Measurements from ENCODE around the gene HM13.
"Not testable (repeated sequence)": the region's sequence is repeated elsewhere in the genome, so short reads cannot be mapped to it uniquely, and the experiment has no call there.

The HM13 gene

DNA sequence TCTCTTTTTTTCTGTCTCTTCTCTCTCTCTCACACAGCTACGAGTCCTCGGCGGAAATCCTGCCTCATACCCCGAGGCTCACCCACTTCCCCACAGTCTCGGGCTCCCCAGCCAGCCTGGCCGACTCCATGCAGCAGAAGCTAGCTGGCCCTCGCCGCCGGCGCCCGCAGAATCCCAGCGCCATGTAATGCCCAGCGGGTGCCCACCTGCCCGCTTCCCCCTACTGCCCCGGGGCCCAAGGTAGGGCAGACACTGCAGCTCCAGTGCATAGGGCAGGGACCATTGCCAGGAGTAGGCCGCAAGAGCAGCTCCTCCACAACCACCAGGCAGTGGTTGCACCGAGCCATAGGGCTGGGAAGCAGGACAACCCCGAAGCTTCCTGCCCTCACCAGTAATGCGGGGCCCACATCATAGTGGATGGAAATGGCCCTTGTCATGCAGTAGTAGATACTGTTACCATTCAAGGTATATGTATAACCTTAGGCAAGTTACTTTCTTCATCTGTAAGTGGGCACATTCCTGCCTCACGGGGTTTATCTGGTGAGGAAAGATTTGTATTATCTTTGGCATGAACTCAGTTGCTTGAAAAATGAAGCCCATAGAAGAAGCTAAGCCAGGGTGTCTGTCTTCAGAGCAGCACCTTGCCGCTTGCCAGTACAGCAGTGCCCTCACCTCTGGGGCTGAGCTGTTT is 53.9 kb downstream of the HM13 start:
- DNase-seq, result no peak

DNA sequence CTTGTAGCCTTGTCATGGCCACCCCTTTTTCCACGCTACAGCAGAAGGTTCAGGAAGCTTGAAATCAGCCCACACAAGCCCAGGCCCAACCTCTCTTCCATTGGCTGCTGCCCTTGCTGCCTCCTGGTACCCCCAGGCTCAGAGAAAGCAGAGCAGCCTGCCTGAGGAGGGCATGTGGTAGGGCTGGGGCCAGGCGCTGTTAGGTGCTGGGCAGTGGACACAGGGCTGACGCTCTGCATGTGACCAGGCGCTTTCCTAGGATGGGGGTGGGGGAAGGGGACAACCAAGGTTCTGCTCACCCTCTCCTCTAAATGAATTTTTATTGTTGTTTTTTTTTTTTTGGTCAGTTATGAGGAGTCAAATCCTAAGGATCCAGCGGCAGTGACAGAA is 54.5 kb downstream of the HM13 start:
- no peak for DNase-seq

DNA sequence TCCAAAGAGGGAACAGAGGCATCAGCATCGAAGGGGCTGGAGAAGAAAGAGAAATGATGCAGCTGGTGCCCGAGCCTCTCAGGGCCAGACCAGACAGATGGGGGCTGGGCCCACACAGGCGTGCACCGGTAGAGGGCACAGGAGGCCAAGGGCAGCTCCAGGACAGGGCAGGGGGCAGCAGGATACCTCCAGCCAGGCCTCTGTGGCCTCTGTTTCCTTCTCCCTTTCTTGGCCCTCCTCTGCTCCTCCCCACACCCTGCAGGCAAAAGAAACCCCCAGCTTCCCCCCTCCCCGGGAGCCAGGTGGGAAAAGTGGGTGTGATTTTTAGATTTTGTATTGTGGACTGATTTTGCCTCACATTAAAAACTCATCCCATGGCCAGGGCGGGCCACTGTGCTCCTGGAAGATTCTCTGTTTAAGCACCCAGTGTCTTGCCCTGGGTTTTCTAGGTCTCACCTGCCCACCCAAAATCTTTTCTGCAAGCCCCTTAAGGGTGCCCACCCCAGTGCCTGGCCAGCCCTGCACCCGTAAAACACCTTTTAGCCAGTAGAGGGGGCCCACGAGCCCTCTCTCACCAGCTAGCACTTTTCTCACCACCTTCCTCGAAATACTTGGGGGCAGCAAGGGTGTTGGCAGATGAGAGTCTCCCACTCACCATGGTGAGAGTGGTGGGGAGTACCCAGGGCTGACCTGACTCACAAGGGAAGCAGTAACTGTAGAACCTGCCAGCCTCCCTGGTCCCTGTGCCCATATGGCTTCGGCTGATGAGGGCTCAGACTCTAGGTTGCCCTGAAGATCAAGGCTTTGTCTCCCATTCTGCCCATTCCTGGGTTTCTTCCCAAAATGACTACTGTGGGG is 55.1 kb downstream of the HM13 start:
- peak; percentile 43 for DNase-seq

DNA sequence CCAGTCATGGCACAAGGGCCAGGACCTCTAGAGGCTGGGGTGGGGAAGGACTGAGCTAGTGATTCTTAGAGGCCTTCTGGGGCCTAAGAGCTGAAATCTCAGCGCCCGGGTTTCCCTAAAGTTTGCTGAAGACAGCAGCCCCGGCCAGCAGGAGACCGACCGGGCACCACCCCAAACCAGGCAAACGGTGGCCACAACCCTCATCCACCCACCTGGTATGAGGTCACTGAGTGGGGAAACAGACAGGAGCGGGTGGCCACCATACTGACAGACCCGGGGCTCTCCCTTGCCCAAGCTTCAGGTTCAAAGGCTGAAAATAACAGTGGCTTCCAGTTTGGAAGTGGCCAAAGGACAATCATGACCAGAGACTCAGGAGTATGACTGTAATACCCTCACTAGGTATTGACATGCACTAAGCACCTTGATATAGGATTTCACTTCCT is 55.8 kb downstream of the HM13 start:
- DNase-seq, result no peak

DNA sequence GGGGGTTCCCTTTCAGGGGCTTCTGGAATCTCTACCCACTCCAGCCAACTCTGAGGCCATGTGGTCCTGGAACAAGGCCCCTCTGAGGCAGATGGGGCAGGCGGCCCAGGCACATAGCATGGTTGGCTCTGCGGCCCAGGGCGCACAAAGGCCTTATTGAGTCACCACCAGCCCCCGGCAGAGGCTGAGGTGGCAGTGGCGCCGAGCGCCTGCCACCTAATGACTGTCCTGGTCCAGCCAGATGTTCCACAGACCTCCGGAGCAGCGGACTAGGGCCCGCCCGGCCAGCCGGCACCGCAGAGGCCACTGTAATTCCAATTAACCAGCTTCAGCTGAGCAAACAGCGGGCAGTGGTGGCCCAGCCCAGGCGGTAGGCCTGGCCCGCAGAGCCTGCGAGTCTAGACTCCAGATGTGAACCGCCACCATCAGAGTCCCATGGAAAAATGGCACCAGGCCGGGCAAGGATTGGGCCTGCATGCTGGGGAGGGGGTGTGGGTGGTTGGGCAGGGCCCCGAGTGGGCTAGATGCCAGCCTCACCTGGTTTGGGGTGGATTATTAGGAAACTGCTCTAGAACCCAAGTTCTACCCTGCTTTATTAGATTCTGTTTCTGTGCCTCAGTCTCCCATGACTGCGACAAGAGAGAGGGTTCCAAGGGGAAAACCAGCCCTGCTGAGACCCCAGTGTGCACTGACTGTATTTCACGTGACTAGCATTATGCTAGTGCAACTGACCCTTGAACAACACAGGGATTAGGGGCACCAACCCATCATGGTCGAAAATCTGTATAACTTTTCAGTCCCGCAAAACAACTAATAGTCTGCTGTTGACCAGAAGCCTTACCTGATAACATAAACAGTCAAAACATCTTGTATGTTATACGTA is 56.7 kb downstream of the HM13 start:
- no peak for DNase-seq

DNA sequence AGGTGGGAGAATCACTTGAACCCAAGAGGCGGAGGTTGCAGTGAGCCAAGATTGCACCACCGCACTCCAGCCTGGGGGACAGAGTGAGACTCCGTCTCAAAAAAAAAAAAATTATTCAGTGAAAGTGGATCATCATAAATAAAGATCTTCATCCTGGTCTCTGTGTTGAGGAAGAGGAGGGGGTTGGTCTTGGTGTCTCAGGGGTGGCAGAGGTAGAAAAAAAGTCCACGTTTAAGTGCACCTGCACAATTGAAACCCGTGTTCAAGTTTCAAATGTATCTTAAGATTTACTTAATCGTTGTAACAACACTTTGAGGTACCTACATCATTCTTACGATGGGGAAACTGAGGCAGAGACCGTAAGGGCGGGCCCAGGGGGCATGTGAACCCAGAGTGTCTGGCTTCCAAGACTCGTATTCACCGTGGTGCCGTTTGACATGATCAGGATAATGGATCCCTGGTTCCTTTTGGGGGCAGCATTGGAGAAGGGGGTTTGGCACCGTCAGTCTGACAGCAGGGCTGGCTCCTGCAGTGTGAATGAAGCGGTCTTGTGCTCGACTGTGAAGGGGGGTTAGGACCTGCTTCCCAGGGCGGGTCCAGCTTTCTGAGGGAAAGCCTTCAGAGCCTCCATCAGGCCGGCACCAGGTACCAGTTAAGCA is 57.9 kb downstream of the HM13 start:
- peak; percentile 51 for DNase-seq

DNA sequence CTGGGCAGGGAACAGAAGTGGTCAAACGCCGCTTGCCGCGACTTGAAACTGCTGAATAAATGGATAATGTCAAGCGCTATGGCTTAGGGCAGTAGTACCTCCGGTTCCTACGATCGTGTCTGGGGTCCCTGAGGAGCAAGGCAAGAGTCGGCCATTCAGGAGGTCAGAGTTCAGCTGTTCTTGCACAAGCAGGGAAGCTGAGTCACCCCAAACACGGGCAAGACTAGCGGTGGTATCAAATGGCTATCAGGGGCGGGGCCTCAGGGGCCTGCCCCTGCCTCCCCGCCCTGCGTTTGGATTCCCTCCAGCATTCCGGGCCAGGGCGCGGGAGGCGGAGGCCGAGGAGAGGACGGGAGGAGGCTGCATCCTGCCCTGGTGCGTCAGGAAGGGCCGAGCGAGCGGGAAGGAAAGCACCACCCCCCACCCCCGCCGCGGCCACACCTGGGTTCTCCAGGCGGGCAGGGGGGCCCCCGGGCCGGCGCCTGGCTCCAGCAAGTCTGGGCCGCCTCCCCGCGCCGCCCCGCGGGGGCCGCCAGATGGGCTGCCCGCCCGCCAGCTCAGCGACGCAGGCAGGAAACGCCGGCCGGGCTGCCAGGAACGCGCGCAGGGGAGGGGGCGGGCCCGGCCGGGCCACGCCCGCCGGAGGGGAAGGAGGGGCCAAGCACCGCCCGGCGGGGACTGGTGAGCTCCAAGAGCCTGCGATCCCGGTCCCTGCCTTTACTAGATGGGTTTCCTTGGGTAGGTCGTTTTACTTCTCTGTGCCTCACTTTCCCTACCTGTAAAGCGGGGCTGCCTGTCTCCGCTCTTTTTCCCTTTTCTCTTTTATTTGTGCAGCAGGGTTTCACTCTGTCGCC is 58.7 kb downstream of the HM13 start:
- peak; percentile 89 for DNase-seq

DNA sequence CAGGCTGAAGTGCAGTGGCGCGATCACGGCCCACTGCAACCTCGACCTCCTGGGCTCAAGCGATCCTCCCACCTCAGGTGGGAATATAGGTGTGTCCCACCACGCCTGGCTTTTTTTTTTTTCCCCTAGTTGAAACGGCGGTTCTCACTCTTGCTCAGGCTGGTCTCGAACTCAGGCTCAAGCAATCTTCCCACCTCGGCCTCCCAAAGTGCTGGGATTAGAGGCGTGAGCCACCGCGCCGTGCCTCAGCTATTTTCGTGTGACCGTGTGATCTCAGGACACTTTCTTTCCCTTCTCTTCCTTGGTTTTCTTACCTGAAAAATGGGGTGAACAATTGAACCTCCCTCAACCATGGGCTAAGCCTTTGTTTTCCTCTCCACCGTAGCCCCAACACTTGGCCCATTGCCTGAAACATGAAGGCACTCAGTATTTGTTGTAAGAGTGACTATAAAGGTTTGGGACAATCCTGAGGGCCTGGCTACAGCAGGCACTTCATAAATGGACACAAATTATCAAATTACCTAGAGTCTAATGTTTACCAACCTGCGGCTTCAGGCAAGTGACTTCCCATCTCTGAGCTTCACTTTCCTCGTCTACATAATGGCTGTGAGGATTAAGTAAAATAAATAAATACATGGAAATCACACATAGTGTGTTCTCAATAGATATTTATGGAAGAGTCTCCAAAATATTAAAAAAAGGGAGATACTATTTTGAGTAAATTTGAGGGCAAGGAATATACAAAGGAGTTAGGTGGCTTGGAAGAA is 59.5 kb downstream of the HM13 start:
- DNase-seq, result no peak

DNA sequence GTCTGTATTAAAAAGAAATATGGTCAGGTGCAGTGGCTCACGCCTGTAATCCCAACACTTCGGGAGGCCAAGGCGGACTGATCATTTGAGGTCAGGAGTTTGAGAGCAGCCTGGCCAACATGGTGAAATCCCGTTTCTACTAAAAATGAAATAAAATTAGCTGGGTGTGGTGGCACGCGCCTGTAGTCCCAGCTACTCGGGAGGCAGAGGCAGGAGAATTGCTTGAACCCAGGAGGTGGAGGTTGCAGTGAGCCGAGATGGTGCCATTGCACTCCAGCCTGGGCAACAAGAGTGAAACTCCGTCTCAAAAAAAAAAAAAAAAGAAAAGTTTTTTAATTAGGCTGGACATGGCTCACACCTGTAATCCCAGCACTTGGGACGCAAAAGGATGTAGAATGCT is 60.7 kb downstream of the HM13 start:
- not testable (repeated sequence) for DNase-seq

DNA sequence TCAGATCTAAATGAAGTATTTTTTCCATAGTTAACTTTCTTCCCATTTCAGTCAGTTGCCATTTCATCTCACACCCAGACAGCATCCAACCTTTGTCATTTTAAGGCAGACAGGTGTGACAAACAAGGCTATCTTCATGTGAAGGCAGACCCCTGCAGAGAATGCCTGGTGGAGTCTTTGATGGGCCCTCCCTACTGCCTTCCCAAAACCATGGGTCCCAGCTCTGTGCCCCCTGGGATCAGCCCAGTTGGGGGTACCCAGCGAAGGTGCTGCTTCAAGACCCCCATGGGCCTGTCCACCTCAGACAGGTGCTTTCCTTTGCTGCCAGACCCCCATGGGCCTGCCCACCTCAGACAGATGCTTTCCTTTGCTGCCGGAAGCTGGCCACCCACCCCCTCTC is 62.5 kb downstream of the HM13 start:
- DNase-seq, result no peak

DNA sequence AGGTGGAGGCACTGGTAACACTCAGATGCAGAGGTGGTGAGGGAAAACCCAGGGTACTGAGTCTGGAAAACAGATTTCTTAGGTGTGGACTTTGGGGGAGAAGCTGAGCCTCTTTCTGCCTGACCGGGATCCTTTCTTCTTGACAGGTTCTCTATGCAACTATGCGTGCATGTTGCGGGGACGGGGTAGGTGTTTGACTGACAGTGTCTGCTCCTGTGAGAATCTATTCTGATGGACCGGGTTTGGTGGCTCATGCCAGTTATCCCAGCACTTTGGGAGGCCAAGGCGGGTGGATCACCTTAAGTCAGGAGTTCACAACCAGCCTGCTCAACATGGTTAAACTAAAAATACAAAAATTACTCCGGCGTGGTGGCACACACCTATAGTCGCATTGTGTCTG is 63.0 kb downstream of the HM13 start:
- DNase-seq, result no peak

DNA sequence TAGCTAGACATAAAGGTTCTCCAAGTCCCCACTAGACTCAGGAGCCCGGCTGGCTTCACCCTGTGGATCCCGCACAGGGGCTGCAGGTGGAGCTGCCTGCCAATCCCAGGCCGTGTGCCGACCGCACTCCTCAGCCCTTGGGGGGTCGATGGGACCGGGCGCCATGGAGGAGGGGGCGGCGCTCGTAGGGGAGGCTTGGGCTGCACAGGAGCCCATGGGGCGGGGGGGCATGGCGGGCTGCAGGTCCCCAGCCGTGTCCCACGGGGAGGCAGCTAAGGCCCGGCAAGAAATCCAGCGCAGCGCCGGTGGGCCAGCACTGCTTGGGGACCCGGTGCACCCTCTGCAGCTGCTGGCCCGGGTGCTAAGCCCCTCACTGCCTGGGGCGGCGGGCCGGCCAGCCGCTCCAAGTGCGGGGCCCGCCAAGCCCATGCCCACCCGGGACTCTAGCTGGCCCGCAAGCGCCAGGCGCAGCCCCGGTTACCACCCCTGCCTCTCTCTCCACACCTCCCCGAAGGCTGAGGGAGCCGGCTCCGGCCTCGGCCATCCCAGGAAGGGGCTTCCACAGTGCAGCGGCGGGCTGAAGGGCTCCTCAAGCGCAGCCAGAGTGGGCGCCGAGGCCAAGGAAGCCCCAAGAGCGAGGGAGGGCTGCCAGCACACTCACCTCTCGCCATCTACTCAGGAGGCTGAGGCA is 64.4 kb downstream of the HM13 start:
- DNase-seq, result no peak

DNA sequence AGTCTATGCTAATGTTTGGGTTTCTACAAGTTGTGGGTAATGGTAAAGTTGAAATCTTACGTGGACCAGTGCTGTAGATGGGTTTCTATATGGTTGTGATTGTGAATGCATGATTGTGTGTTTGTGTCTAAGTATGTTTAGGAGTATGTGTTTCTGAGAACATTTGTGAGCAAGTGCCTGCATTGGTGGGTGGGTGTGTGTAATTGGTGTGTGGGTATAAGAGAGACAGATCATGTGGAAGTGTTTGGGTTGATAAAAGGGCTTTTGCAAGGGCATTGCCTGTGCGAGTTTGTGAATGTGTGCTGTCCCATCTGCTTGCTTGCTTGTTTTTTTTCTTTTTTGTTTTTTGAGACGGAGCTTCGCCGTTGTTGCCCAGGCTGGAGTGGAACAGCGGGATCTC is 65.0 kb downstream of the HM13 start:
- peak; percentile 36 for DNase-seq

DNA sequence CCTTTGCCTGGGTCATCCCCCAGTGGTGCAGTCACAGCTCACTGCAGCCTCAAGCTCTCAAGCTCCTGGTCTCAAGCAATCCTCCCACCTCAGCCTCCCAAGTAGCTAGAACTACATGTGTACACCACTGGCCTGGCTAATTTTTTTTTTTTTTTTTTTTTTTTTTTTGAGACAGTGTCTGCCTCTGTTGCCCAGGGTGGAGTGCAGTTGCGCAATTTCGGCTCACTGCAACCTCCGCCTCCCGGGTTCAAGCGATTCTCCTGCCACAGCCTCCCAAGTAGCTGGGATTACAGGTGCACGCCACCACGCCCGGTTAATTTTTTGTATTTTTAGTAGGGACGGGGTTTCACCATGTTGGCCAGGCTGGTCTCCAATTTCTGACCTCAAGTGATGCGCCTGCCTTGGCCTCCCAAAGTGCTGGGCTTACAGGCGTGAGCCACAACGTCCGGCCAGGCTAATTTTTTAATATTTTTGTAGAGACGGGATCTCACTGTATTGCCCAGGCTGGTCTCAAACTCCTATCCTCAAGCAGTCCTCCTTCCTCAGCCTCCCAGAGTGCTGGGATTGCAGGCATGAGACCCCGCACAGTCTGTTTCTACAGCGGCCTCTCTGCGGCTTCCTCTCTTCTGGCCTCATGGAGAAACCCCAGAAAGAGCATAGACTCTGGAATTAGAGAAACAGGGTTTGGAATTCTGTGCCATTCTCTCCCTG is 65.9 kb downstream of the HM13 start:
- DNase-seq, result not testable (repeated sequence)

DNA sequence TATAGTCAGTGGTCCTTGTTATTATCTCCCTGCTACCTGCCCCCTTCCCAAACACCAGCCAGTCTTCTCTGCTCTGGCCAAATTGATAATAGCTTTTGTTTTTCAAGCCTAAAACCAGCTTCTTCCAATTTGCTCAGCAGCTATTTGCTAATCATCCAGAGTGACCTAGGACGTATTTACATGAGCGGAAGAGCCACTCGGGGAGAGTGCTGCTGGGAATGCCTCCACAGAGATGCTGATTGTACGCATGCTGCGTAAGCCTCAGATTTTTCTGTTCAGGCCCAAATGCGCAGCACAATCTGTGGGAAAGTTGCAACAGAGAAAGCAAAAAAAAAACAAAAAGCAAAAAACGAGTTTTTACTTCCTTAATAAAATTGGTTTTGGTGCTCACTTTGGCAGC is 66.5 kb downstream of the HM13 start:
- no peak for DNase-seq

DNA sequence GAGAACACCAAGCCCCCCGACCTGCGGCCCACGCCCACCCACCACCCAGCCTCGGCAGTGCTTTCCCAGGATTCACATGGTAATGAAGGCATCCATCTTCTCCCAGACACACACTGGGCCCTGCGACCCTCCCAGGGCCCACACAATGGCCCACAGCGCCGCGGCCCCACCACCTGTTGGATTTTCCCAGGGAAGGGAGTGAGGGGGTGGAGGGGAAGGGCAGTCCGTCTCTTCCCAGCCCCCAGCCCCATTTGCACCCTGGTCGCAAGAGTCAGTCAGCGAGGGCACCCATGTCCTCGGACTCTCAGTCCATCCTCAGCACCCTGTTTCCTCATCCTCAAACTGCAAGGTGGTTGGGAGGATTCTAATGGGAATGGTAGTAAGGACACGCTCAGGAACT is 67.1 kb downstream of the HM13 start:
- DNase-seq, result no peak

DNA sequence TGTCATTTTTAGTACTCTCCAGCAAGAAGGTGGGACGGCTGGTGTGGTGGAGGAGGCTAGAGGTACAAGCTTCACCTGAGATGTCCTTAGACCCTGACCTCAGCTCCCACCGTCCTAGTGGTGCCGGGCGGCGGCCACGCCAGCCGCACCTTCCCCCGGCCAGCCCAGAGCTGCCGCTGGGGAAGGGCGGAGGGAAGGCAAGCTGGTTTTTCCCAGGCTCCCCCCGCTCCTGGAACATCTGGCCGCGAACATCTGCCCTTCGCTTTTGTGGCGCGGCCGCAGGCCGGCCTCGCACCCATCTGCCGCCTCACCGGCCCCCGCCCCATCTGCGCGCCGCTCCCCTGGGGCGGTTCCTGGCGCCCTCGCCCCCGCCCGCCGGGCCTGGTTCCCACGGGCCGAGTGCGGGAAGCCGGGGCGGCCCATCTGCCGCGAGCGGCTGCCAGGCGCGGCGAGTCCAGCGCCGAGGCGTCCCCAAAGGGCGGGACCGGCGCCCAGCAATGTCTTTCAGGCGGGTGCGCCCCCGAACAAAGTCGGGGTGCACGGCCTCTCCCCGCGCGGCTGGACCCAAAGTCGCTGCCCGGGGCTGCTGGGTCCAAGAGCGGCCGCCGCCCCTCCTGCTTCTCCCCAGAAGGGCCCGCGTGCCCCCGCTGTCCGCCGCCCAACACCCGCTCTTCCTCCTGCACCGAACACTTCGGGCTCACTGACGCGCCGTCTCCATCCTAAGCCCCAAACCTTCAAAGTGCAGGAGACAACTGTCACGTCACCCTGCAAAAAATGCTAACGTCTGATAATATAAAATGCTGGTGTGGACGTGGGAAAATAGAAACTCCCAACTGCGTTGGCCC is 73.5 kb downstream of the HM13 start:
- peak; percentile 54 for DNase-seq

DNA sequence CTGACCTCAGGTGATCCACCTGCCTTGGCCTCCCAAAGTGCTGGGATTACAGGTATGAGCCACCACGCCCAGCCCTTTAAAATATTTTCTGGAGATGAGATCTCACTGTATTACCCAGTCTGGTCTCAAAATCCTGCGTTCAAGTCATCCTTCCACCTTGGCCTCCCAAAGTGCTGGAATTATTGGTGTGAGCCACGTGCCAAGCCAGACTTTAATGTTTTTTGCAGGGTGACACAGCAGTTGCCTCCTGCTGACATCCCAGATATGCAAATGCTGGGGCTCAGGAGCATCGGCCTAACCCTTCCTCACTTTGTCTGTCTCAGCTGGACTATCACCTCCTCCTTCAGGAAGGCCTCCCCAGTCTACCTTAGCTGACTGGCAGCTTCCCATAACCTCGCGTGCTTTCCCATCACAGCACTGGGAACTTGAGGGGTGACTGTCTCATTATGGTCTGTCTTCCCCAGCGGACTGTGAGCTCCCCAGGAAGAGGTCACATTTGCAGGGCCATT is 76.5 kb downstream of the HM13 start:
- no peak for DNase-seq

Data from NCI-H1694 treated with DMSO at 0.1 percent for 48 hours (cell line).